Stimulated activated CD4-positive, alpha-beta T cell treated with anti-CD3 and anti-CD28 coated beads, Interleukin-2, amount 100 ng/mL, for 48 hours (primary cell): Measurements from ENCODE around the gene ADGRL3.

Experiments used
- DNase-seq, 2 donors: peaks; one replicate each; pipeline ENCODE4 v3.0.0-alpha.2; 2020

Gene ADGRL3

GRCh38 chr4:61427818-61428495, 227.8 kb downstream of the ADGRL3 start:
- no peak for DNase-seq

- no peak for DNase-seq
Observed at GRCh38 chr4:61428950-61429349, 228.8 kb downstream of the ADGRL3 start.

GRCh38 chr4:61431131-61431530, 231.0 kb downstream of the ADGRL3 start:
- no peak for DNase-seq

- no peak for DNase-seq
Observed at GRCh38 chr4:61437923-61438322, 237.8 kb downstream of the ADGRL3 start.

- no peak for DNase-seq
Observed at GRCh38 chr4:61440321-61440720, 240.2 kb downstream of the ADGRL3 start.

- DNase-seq: no peak
Observed at GRCh38 chr4:61442936-61443335, 242.8 kb downstream of the ADGRL3 start.

- no peak for DNase-seq
Observed at GRCh38 chr4:61443813-61444510, 243.8 kb downstream of the ADGRL3 start.

- no peak for DNase-seq
Observed at GRCh38 chr4:61445374-61446063, 245.4 kb downstream of the ADGRL3 start.

GRCh38 chr4:61446941-61447340, 246.8 kb downstream of the ADGRL3 start:
- DNase-seq: no peak

- no peak for DNase-seq
Observed at GRCh38 chr4:61447918-61448317, 247.8 kb downstream of the ADGRL3 start.

GRCh38 chr4:61451935-61452334, 251.8 kb downstream of the ADGRL3 start:
- DNase-seq: no peak

- DNase-seq: no peak
Observed at GRCh38 chr4:61461956-61462355, 261.8 kb downstream of the ADGRL3 start.

- no peak for DNase-seq
Observed at GRCh38 chr4:61462451-61463326, 262.6 kb downstream of the ADGRL3 start.

GRCh38 chr4:61468024-61468720, 268.0 kb downstream of the ADGRL3 start:
- no peak for DNase-seq

GRCh38 chr4:61473306-61473705, 273.2 kb downstream of the ADGRL3 start:
- no peak for DNase-seq

GRCh38 chr4:61478340-61478739, 278.2 kb downstream of the ADGRL3 start:
- DNase-seq: no peak

- no peak for DNase-seq
Observed at GRCh38 chr4:61485056-61485455, 284.9 kb downstream of the ADGRL3 start.

GRCh38 chr4:61489927-61490326, 289.8 kb downstream of the ADGRL3 start:
- no peak for DNase-seq

GRCh38 chr4:61493041-61493440, 292.9 kb downstream of the ADGRL3 start:
- no peak for DNase-seq

- DNase-seq: no peak
Observed at GRCh38 chr4:61493470-61493869, 293.3 kb downstream of the ADGRL3 start.

- no peak for DNase-seq
Observed at GRCh38 chr4:61500883-61501282, 300.8 kb downstream of the ADGRL3 start.

- DNase-seq: no peak
Observed at GRCh38 chr4:61501812-61502211, 301.7 kb downstream of the ADGRL3 start.
